Endothelial cell of umbilical vein (primary cell): ENCODE measurements around the gene EIF4A3. TPM values are rescaled to one million over a fixed set of nuclear protein-coding genes. Genes with fewer than 3 reads are reported as not detected.
"Not testable (repeated sequence)": the region's sequence is repeated elsewhere in the genome, so short reads cannot be mapped to it uniquely, and the experiment has no call there.

Experiments used
- BruUV-seq: library from RNA; stranded (reverse); fragments of 400-500 nt; replicated peaks from 2 replicates; lab custom pipeline; 2021; lab: Mats Ljungman, UMichigan
- CTCF ChIA-PET: fragments of 300-600, 350-600 bp; sonication (Branson Sonifier 250); formaldehyde crosslinking; loops from one replicate; lab custom pipeline; 2021; ENCODE audit warnings: antibody characterized with exemption, inconsistent platforms; lab: Charles Lee
- POLR2A ChIA-PET: fragments of 300-600, 350-600 bp; sonication (Branson Sonifier 250); formaldehyde crosslinking; loops from one replicate; lab custom pipeline; 2021; ENCODE audit warnings: antibody characterized with exemption, inconsistent platforms; lab: Charles Lee
- DNase-seq: peaks from one replicate; pipeline ENCODE4 v3.0.0-alpha.2; 2011; ENCODE audit warnings: low read depth, low spot score
- FAIRE-seq: peaks from 2 replicates; lab custom pipeline; 2011; peaks lifted over from hg19 to GRCh38; lab: Jason Lieb, UNC
- H2AFZ ChIP-seq: 2 replicates; pipeline ENCODE4 v1.6.0; 2012; ENCODE audit warnings: low read depth, low read length, control low read depth, inconsistent platforms
- H3K27ac ChIP-seq: 2 replicates; pipeline ENCODE4 v1.5.1; 2011; ENCODE audit warnings: low read depth, mild to moderate bottlenecking, control low read depth, low read length, moderate library complexity; ENCODE audit not compliant: insufficient read depth
- H3K27me3 ChIP-seq, 2 experiments: 2 replicates each; pipeline versions ENCODE4 v1.6.0 to v1.6.1; 2011; ENCODE audit warnings: low read length in 2 of 2, mixed read lengths in 1 of 2; ENCODE audit not compliant: control insufficient read depth in 2 of 2, insufficient read depth in 2 of 2
- H3K36me3 ChIP-seq, 2 experiments: 2 replicates in 1 of 2; 3 replicates in 1 of 2; pipeline ENCODE4 v1.5.1; 2011; ENCODE audit warnings: low read length in 2 of 2, mild to moderate bottlenecking in 1 of 2, moderate library complexity in 1 of 2; ENCODE audit not compliant: control insufficient read depth in 2 of 2, insufficient read depth in 2 of 2; ENCODE audit errors: extremely low read depth in 1 of 2
- H3K4me1 ChIP-seq: 3 replicates; pipeline ENCODE4 v1.5.1; 2011; ENCODE audit warnings: mild to moderate bottlenecking, low read length; ENCODE audit not compliant: control insufficient read depth, insufficient read depth; ENCODE audit errors: extremely low read depth
- H3K4me2 ChIP-seq: 2 replicates; pipeline ENCODE4 v1.6.1; 2011; ENCODE audit warnings: low read length, control low read depth, mixed read lengths; ENCODE audit not compliant: insufficient read depth
- H3K4me3 ChIP-seq, 3 experiments: fragments of 200-600 bp in 1 of 3; sonication (generic), shearing (Covaris generic) in 1 of 3; replicated peaks in 1 of 3; 2 replicates each; pipeline ENCODE4 v1.5.1; 2011 to 2016; ENCODE audit warnings: control low read depth in 3 of 3, low read length in 3 of 3, mild to moderate bottlenecking in 2 of 3, inconsistent platforms in 1 of 3, low read depth in 1 of 3, moderate library complexity in 1 of 3; ENCODE audit not compliant: insufficient read depth in 1 of 3
- H3K79me2 ChIP-seq: 2 replicates; pipeline ENCODE4 v1.6.0; 2012; ENCODE audit warnings: low read length, inconsistent platforms; ENCODE audit not compliant: control insufficient read depth, insufficient read depth
- H3K9ac ChIP-seq: replicated peaks from 2 replicates; pipeline ENCODE3; 2011; ENCODE audit warnings: low read length, control low read depth; ENCODE audit not compliant: insufficient read depth; ENCODE audit errors: extremely low read depth
- H3K9me1 ChIP-seq: replicated peaks from 3 replicates; pipeline ENCODE4 v1.6.0; 2011; ENCODE audit warnings: mild to moderate bottlenecking, low read length; ENCODE audit not compliant: control insufficient read depth, insufficient read depth; ENCODE audit errors: extremely low read depth
- H3K9me3 ChIP-seq: replicated peaks from 2 replicates; pipeline ENCODE4 v1.5.1; 2012; ENCODE audit warnings: low read length, inconsistent platforms; ENCODE audit not compliant: control insufficient read depth, insufficient read depth
- H4K20me1 ChIP-seq: replicated peaks from 2 replicates; pipeline ENCODE3; 2011; ENCODE audit warnings: mild to moderate bottlenecking, low read length; ENCODE audit not compliant: control insufficient read depth, insufficient read depth; ENCODE audit errors: extremely low read depth
- EZH2 ChIP-seq: IDR thresholded peaks from 2 replicates; pipeline ENCODE4 v1.6.1; 2012; ENCODE audit warnings: borderline replicate concordance, low read depth, mild to moderate bottlenecking, moderate library complexity, low read length, inconsistent platforms; ENCODE audit not compliant: severe bottlenecking
- FOS ChIP-seq: IDR thresholded peaks from 2 replicates; pipeline ENCODE4 v1.6.1; 2011; ENCODE audit warnings: mild to moderate bottlenecking, low read length, moderate library complexity, borderline replicate concordance; ENCODE audit not compliant: insufficient read depth
- GATA2 ChIP-seq: IDR thresholded peaks from 2 replicates; pipeline ENCODE4 v1.7.0; 2011; ENCODE audit warnings: low read depth, mild to moderate bottlenecking, moderate library complexity, mixed read lengths, low read length; ENCODE audit not compliant: insufficient read length, insufficient read depth
- JUN ChIP-seq: IDR thresholded peaks from 2 replicates; pipeline ENCODE4 v1.6.1; 2011; ENCODE audit warnings: borderline replicate concordance, low read depth; ENCODE audit not compliant: insufficient read length, insufficient read depth
- MYC ChIP-seq: IDR thresholded peaks from one replicate; pipeline ENCODE4 v1.6.1; 2011; ENCODE audit warnings: mild to moderate bottlenecking, low read depth, low read length
- POLR2A ChIP-seq: IDR thresholded peaks from 2 replicates; pipeline ENCODE4 v1.6.1; 2012; ENCODE audit warnings: low read depth, mild to moderate bottlenecking, control low read depth, low read length
- POLR2AphosphoS5 ChIP-seq: IDR thresholded peaks from 2 replicates; pipeline ENCODE4 v1.6.1; 2012; ENCODE audit warnings: low read depth, mild to moderate bottlenecking, control low read depth, low read length, moderate library complexity; ENCODE audit not compliant: insufficient read depth
- dilution Hi-C: fragments of 300-500 bp; cut with MboI; formaldehyde crosslinking; loops from one replicate; pipeline ENCODE4 v1.15.0; 2019; ENCODE audit warnings: low sequenced_read_pairs; ENCODE audit not compliant: extremely low pct_ligation_motif_present
- intact Hi-C: fragments of 100-400 bp; cut with micrococcal nuclease; formaldehyde crosslinking; loops from one replicate; pipeline ENCODE4 v1.10.0; 2022
- polyA plus RNA-seq, 4 experiments: library from polyadenylated mRNA; depleted of rRNA in 3 of 4; stranded (reverse) in 3 of 4; unstranded in 1 of 4; fragments of >200 nt; gene quantifications; 2 replicates each; pipeline versions ENCODE4 v1.2.1 to v1.2.3, GENCODE V29; 2011 to 2012; ENCODE audit warnings: missing spikeins in 1 of 4
- total RNA-seq: library from RNA; stranded (reverse); gene quantifications from 2 replicates; pipeline ENCODE4 v1.2.3, GENCODE V29; 2021
- TF ChIP-seq, protein P1 (sequence below): IDR thresholded peaks from 2 replicates; pipeline ENCODE4 v1.6.1; 2011; ENCODE audit not compliant: insufficient read depth, insufficient read length
- TF ChIP-seq, protein P2 (sequence below), 2 donors: IDR thresholded peaks; 1 replicate in 1 of 2; 2 replicates in 1 of 2; pipeline ENCODE4 v1.5.1; 2011; ENCODE audit warnings: low read length in 2 of 2, mild to moderate bottlenecking in 2 of 2, moderate library complexity in 2 of 2, control low read depth in 1 of 2, inconsistent platforms in 1 of 2, low read depth in 1 of 2; ENCODE audit not compliant: insufficient read depth in 1 of 2; ENCODE audit errors: extremely low read depth in 1 of 2

The EIF4A3 gene
- total and polyA plus RNA-seq, 2 donors (not counting 3 experiments of a cell fraction or from before 2014, with no cell fraction given): 90.4 to 94.5 TPM

- dilution Hi-C loops: no loop called here
- Histone ChIP-seq H3K9me3 (no peaks in the 10 kb centered on the region), H3K27me3 (no peaks in the 10 kb centered on the region), H3K9ac (no peak overlapping the region), H3K36me3 (no peaks in the 10 kb centered on the region), H3K79me2 (no peaks in the 10 kb centered on the region), H4K20me1 (no peaks in the 10 kb centered on the region), H3K4me2 (no peak overlapping the region), H3K4me3 (no peak overlapping the region), H3K4me1 (no peaks in the 10 kb centered on the region), H2AFZ (no peak overlapping the region), H3K27ac (no peak overlapping the region), H3K9me1 (no peaks in the 10 kb centered on the region)
- POLR2A ChIA-PET: no interaction called here
- CTCF ChIA-PET: interaction anchor here (1.8 to 3.8 kb wide), 2 partner anchors 9 to 10 kb away, joined by 5 to 23 read pairs; partner anchors contain the start of gene GAA
- TF ChIP-seq POLR2AphosphoS5: no peak
- no peak for TF ChIP-seq GATA2
- no peak for TF ChIP-seq MYC
- TF ChIP-seq EZH2: no peak
- TF ChIP-seq, protein P1, sequence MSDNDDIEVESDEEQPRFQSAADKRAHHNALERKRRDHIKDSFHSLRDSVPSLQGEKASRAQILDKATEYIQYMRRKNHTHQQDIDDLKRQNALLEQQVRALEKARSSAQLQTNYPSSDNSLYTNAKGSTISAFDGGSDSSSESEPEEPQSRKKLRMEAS: no peak
- no peak for TF ChIP-seq JUN
- TF ChIP-seq, protein P2, sequence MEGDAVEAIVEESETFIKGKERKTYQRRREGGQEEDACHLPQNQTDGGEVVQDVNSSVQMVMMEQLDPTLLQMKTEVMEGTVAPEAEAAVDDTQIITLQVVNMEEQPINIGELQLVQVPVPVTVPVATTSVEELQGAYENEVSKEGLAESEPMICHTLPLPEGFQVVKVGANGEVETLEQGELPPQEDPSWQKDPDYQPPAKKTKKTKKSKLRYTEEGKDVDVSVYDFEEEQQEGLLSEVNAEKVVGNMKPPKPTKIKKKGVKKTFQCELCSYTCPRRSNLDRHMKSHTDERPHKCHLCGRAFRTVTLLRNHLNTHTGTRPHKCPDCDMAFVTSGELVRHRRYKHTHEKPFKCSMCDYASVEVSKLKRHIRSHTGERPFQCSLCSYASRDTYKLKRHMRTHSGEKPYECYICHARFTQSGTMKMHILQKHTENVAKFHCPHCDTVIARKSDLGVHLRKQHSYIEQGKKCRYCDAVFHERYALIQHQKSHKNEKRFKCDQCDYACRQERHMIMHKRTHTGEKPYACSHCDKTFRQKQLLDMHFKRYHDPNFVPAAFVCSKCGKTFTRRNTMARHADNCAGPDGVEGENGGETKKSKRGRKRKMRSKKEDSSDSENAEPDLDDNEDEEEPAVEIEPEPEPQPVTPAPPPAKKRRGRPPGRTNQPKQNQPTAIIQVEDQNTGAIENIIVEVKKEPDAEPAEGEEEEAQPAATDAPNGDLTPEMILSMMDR (IDR thresholded peaks at IDR 0.05; ENCODE audit: extremely low read depth in 1 of 2, insufficient read depth in 1 of 2, low read depth in 1 of 2, low read length in 2 of 2): no peak
- no peak for TF ChIP-seq POLR2A
- no peak for TF ChIP-seq FOS
- DNase-seq: no peak
- intact Hi-C loops: no loop called here
- BruUV-seq: no TSS peak
- no peak for FAIRE-seq
Observed at GRCh38 chr17:80091376-80091775, 55.6 kb downstream of the EIF4A3 start.

- H3K9me1 ChIP-seq, H3K4me3 ChIP-seq, POLR2A ChIA-PET, H2AFZ ChIP-seq, H4K20me1 ChIP-seq, H3K79me2 ChIP-seq, intact Hi-C loops, DNase-seq, BruUV-seq, H3K4me1 ChIP-seq, FAIRE-seq, H3K27ac ChIP-seq, H3K9ac ChIP-seq, H3K4me2 ChIP-seq, H3K36me3 ChIP-seq, H3K9me3 ChIP-seq, H3K27me3 ChIP-seq, dilution Hi-C loops: not testable (repeated sequence)
- CTCF ChIA-PET: interaction anchor here (3.8 kb wide), 1 partner anchor 11 kb away, joined by 23 read pairs; the partner anchor contains the start of gene GAA
Observed at GRCh38 chr17:80090164-80090563, 56.8 kb downstream of the EIF4A3 start.
